Measurements from ENCODE around the gene PIK3R5.
"Not testable (repeated sequence)": the region's sequence is repeated elsewhere in the genome, so short reads cannot be mapped to it uniquely, and the experiment has no call there.

PIK3R5 gene

GRCh38 chr17:8859027-8859803 is 106.3 kb downstream of the PIK3R5 start:
- Histone ChIP-seq H3K9me3 (ENCODE audit: severe bottlenecking) (no peaks in the 10 kb centered on the region), H3K36me3 (no peaks in the 10 kb centered on the region), H3K4me3 (ENCODE audit: low read depth, low read length) (no peak overlapping the region), H3K27ac (no peak overlapping the region), H3K27me3 (ENCODE audit: insufficient read depth, low read depth, severe bottlenecking) (no peaks in the 10 kb centered on the region)
- TF ChIP-seq CTCF (IDR thresholded peaks at IDR 0.05; ENCODE audit: low read depth, low read length) = no peak
- no peak for DNase-seq

GRCh38 chr17:8857919-8858318 is 107.6 kb downstream of the PIK3R5 start:
- no peaks in the 10 kb centered on the region for H3K27me3 ChIP-seq (ENCODE audit: insufficient read depth, low read depth, severe bottlenecking)
- no peak overlapping the region for H3K27ac ChIP-seq
- no peaks in the 10 kb centered on the region for H3K36me3 ChIP-seq
- no peak for DNase-seq
- H3K9me3 ChIP-seq (ENCODE audit: severe bottlenecking) = no peaks in the 10 kb centered on the region
- TF ChIP-seq CTCF (IDR thresholded peaks at IDR 0.05; ENCODE audit: low read depth, low read length) = no peak
- no peak overlapping the region for H3K4me3 ChIP-seq (ENCODE audit: low read depth, low read length)

- no peak overlapping the region for H3K27ac ChIP-seq
- TF ChIP-seq CTCF (IDR thresholded peaks at IDR 0.05; ENCODE audit: low read depth, low read length) = no peak
- H3K4me3 ChIP-seq (ENCODE audit: low read depth, low read length) = no peak overlapping the region
- H3K27me3 ChIP-seq (ENCODE audit: insufficient read depth, low read depth, severe bottlenecking) = no peaks in the 10 kb centered on the region
- no peak for DNase-seq
- no peaks in the 10 kb centered on the region for H3K9me3 ChIP-seq (ENCODE audit: severe bottlenecking)
- no peaks in the 10 kb centered on the region for H3K36me3 ChIP-seq
Measured at GRCh38 chr17:8856869-8857575, 108.5 kb downstream of the PIK3R5 start.

GRCh38 chr17:8856205-8856603 is 109.3 kb downstream of the PIK3R5 start:
- H3K36me3 ChIP-seq; DNase-seq; H3K9me3 ChIP-seq (ENCODE audit: severe bottlenecking); H3K27ac ChIP-seq; H3K27me3 ChIP-seq (ENCODE audit: insufficient read depth, low read depth, severe bottlenecking); H3K4me3 ChIP-seq (ENCODE audit: low read depth, low read length): not testable (repeated sequence)

- no peak for DNase-seq
- Histone ChIP-seq H3K4me3 (ENCODE audit: low read depth, low read length) (no peak overlapping the region), H3K36me3 (no peaks in the 10 kb centered on the region), H3K27me3 (ENCODE audit: insufficient read depth, low read depth, severe bottlenecking) (no peaks in the 10 kb centered on the region), H3K9me3 (ENCODE audit: severe bottlenecking) (no peaks in the 10 kb centered on the region), H3K27ac (no peak overlapping the region)
- no peak for TF ChIP-seq CTCF (IDR thresholded peaks at IDR 0.05; ENCODE audit: low read depth, low read length)
Measured at GRCh38 chr17:8855477-8856204, 109.9 kb downstream of the PIK3R5 start.

- no peak for DNase-seq
- TF ChIP-seq CTCF (IDR thresholded peaks at IDR 0.05; ENCODE audit: low read depth, low read length) = no peak
- Histone ChIP-seq H3K27ac (no peak overlapping the region), H3K9me3 (ENCODE audit: severe bottlenecking) (no peaks in the 10 kb centered on the region), H3K36me3 (no peaks in the 10 kb centered on the region), H3K27me3 (ENCODE audit: insufficient read depth, low read depth, severe bottlenecking) (no peaks in the 10 kb centered on the region), H3K4me3 (ENCODE audit: low read depth, low read length) (no peak overlapping the region)
Measured at GRCh38 chr17:8851600-8851999, 113.9 kb downstream of the PIK3R5 start.
